OCI-LY3 (cell line): Measurements from ENCODE around the gene SLCO2A1.

Experiments used
- H2AFZ ChIP-seq: fragments of 200-600, 300-600 bp; shearing (Covaris generic); 2 replicates; pipeline ENCODE4 v1.6.0; 2014; ENCODE audit warnings: antibody characterized with exemption, low read depth, low read length
- H3K27ac ChIP-seq: fragments of 200-600, 300-600 bp; sonication (generic); 2 replicates; pipeline ENCODE4 v1.5.1; 2014; ENCODE audit warnings: mild to moderate bottlenecking, low read length, moderate library complexity, mixed read lengths
- H3K27me3 ChIP-seq: fragments of 200-600, 300-600 bp; sonication (generic); 2 replicates; pipeline ENCODE4 v1.6.1; 2014; ENCODE audit warnings: low read depth, low read length, mixed read lengths
- H3K36me3 ChIP-seq: fragments of 200-600, 300-600 bp; sonication (generic); replicated peaks from 2 replicates; pipeline ENCODE3; 2014; ENCODE audit warnings: low read depth, low read length, mixed read lengths
- H3K4me1 ChIP-seq: fragments of 300-600, 200-600 bp; sonication (generic); 2 replicates; pipeline ENCODE4 v1.6.1; 2014; ENCODE audit warnings: low read length, mixed read lengths
- H3K4me2 ChIP-seq: fragments of 200-600, 300-600 bp; sonication (generic); 2 replicates; pipeline ENCODE4 v1.6.1; 2014; ENCODE audit warnings: low read length, mixed read lengths
- H3K4me3 ChIP-seq: fragments of 300-600, 200-600 bp; sonication (generic); 2 replicates; pipeline ENCODE4 v1.5.1; 2014; ENCODE audit warnings: antibody characterized with exemption, mild to moderate bottlenecking, low read length, moderate library complexity
- H3K79me2 ChIP-seq: fragments of 300-600, 200-600 bp; shearing (Covaris generic); 2 replicates; pipeline ENCODE4 v1.6.1; 2014; ENCODE audit warnings: mild to moderate bottlenecking, low read length, mixed read lengths
- H3K9ac ChIP-seq: fragments of 300-600, 200-600 bp; shearing (Covaris generic); 2 replicates; pipeline ENCODE4 v1.6.0; 2014; ENCODE audit warnings: mild to moderate bottlenecking, low read length, moderate library complexity
- H3K9me3 ChIP-seq: fragments of 200-600, 300-600 bp; shearing (Covaris generic); 2 replicates; pipeline ENCODE4 v1.6.1; 2014; ENCODE audit warnings: low read length, mixed read lengths; ENCODE audit not compliant: insufficient read depth
- H4K20me1 ChIP-seq: fragments of 200-600, 300-600 bp; sonication (generic); 2 replicates; pipeline ENCODE4 v1.6.1; 2016; ENCODE audit warnings: low read length, mixed read lengths; ENCODE audit not compliant: insufficient read depth
- EZH2phosphoT487 ChIP-seq: fragments of 200-600 bp; shearing (Covaris generic); IDR thresholded peaks from 2 replicates; pipeline ENCODE4 v1.6.1; 2018; ENCODE audit warnings: antibody characterized with exemption, mixed run types, low read depth
- TF ChIP-seq, protein P1 (sequence below): fragments of 200-600, 300-600 bp; sonication (generic); IDR thresholded peaks from 2 replicates; pipeline ENCODE4 v1.5.1; 2014; ENCODE audit warnings: antibody characterized with exemption, low read length, low read depth

The SLCO2A1 gene

GRCh38 chr3:133940536-133940935 lies 89.2 kb downstream of the SLCO2A1 start:
- Histone ChIP-seq H3K4me1 (no peaks in the 10 kb centered on the region), H3K27me3 (peaks cover 38% of the 10 kb centered on the region), H2AFZ (no peak overlapping the region), H4K20me1 (no peaks in the 10 kb centered on the region), H3K36me3 (no peaks in the 10 kb centered on the region), H3K9ac (no peak overlapping the region), H3K27ac (no peak overlapping the region), H3K4me3 (no peak overlapping the region), H3K4me2 (no peak overlapping the region), H3K79me2 (no peaks in the 10 kb centered on the region), H3K9me3 (no peaks in the 10 kb centered on the region)
- TF ChIP-seq, protein P1, sequence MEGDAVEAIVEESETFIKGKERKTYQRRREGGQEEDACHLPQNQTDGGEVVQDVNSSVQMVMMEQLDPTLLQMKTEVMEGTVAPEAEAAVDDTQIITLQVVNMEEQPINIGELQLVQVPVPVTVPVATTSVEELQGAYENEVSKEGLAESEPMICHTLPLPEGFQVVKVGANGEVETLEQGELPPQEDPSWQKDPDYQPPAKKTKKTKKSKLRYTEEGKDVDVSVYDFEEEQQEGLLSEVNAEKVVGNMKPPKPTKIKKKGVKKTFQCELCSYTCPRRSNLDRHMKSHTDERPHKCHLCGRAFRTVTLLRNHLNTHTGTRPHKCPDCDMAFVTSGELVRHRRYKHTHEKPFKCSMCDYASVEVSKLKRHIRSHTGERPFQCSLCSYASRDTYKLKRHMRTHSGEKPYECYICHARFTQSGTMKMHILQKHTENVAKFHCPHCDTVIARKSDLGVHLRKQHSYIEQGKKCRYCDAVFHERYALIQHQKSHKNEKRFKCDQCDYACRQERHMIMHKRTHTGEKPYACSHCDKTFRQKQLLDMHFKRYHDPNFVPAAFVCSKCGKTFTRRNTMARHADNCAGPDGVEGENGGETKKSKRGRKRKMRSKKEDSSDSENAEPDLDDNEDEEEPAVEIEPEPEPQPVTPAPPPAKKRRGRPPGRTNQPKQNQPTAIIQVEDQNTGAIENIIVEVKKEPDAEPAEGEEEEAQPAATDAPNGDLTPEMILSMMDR: no peak

- Histone ChIP-seq H3K36me3 (no peaks in the 10 kb centered on the region), H3K27me3 (peaks cover 38% of the 10 kb centered on the region), H3K4me3 (no peak overlapping the region), H3K79me2 (no peaks in the 10 kb centered on the region), H3K4me1 (no peaks in the 10 kb centered on the region), H3K9me3 (no peaks in the 10 kb centered on the region), H4K20me1 (no peaks in the 10 kb centered on the region), H2AFZ (no peak overlapping the region), H3K9ac (no peak overlapping the region), H3K4me2 (no peak overlapping the region), H3K27ac (no peak overlapping the region)
- no peak for TF ChIP-seq EZH2phosphoT487
- TF ChIP-seq, protein P1: no peak
Measured at GRCh38 chr3:133939463-133939835, 90.3 kb downstream of the SLCO2A1 start.

DNA sequence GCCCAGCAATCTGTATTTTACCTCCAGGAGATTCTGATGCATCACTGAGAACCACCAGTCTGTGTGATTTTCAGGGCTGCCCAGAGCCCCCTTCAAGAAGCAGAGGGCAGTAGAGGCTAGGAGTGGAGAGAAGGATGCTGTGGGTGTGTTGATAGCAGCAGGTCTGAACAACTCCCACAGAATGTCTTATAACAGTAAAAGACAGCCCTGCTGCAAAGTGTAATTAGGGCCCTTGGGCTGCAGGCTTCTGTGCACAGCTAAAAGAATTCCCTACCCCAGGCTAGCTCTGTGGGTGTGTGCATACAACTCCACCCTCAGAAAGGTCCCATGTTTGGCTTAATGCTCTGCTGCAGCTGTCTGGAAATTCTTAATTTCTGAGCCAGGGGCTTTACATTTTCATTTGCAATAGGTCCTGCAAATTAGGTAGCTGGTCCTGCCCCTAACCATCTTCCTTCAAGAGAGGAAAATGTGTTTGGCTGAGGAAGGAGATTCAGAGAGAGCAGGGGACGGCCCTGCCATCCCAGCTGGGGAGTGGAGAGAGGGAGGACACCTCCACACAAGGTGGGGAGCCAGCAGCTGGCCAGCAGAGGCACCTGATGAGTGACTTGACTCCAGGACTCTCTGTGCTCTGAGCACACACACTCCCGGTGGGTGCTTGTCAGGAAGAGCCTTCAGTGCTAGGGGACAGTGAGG lies 90.8 kb downstream of the SLCO2A1 start:
- no peaks in the 10 kb centered on the region for H4K20me1 ChIP-seq
- no peak overlapping the region for H3K4me2 ChIP-seq
- H3K9me3 ChIP-seq: no peaks in the 10 kb centered on the region
- no peak overlapping the region for H3K9ac ChIP-seq
- H3K4me3 ChIP-seq: no peak overlapping the region
- no peaks in the 10 kb centered on the region for H3K79me2 ChIP-seq
- TF ChIP-seq, protein P1: no peak
- no peak for TF ChIP-seq EZH2phosphoT487
- H2AFZ ChIP-seq: no peak overlapping the region
- H3K27me3 ChIP-seq: peaks cover 38% of the 10 kb centered on the region
- no peak overlapping the region for H3K27ac ChIP-seq
- no peaks in the 10 kb centered on the region for H3K4me1 ChIP-seq
- no peaks in the 10 kb centered on the region for H3K36me3 ChIP-seq

DNA sequence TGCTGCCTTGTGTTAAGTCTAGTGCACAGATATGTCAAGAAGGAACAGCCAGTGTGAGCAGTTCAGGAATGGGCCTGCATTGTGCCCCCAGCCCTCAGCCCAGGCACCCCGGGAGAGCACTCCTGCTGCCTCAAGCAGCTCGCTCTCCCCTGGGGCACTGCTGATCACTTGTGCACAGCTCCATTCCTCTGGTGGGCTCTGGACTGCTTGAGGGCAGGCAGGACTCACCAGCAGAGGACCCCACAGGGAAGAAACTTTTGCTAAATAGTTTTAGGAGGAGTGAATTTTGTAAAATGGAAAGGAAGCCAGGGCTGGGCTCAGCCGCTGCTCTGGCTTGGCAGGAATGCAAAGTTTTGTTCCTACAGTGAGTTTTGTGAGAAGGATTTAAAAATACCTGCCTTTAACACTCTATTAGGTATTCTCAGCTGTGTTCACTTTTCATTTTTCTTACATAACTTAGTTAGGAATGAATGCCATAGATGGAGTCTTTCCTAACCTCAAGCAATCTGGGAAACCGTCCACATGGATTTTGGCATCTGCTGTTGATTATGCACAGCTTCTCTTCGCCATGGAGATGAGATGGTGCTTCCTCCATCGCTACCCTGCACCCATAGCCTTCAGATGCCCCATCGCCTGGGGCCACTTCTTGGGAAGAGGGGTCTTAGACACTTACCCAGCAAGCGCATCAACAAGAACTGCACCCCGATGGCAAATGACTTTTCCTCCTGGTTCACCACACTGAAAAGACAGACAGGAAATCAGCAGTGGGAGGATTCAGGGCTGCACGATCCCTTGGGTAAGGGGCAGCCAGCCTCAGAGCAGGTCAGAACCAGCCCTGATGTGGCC lies 91.7 kb downstream of the SLCO2A1 start:
- H3K4me1 ChIP-seq: no peaks in the 10 kb centered on the region
- no peaks in the 10 kb centered on the region for H3K9me3 ChIP-seq
- H4K20me1 ChIP-seq: no peaks in the 10 kb centered on the region
- peaks cover 38% of the 10 kb centered on the region for H3K27me3 ChIP-seq
- H3K27ac ChIP-seq: no peak overlapping the region
- TF ChIP-seq, protein P1: no peak
- no peak for TF ChIP-seq EZH2phosphoT487
- H3K4me3 ChIP-seq: no peak overlapping the region
- H2AFZ ChIP-seq: no peak overlapping the region
- no peak overlapping the region for H3K9ac ChIP-seq
- H3K4me2 ChIP-seq: no peak overlapping the region
- H3K36me3 ChIP-seq: no peaks in the 10 kb centered on the region
- no peaks in the 10 kb centered on the region for H3K79me2 ChIP-seq
